Measurements from ENCODE around the gene FGFR3.

Gene FGFR3

DNA sequence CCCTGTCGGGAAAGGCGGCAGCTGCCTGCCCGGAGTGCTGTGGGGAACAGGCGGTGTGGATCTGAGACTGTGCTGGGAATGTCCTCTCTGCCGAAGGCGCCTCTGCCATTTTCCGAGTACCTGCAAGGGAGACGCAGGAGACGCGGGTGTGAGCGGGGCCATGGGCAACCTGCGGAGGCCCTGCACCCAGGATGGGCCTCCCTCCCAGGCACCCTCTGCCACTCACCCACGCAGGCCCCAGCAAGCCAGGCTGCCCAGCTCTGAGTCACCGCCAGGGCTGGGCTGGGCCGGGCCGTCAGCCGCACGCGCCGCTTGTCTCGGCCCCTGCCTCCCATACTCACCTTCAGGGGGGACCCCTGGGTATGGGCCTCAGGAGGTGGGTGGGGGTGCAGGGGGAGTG lies 3.5 kb upstream of the FGFR3 start:
- no peak for DNase-seq (ENCODE audit: low read depth)
- H3K4me3 ChIP-seq (ENCODE audit: low read depth, low read length), result no peak overlapping the region
- no peak for TF ChIP-seq MYC (IDR thresholded peaks at IDR 0.05; ENCODE audit: low read depth, low read length)
- TF ChIP-seq, protein P1, sequence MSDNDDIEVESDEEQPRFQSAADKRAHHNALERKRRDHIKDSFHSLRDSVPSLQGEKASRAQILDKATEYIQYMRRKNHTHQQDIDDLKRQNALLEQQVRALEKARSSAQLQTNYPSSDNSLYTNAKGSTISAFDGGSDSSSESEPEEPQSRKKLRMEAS (IDR thresholded peaks at IDR 0.05; ENCODE audit: low read depth, low read length), result no peak
- TF ChIP-seq, protein P2, sequence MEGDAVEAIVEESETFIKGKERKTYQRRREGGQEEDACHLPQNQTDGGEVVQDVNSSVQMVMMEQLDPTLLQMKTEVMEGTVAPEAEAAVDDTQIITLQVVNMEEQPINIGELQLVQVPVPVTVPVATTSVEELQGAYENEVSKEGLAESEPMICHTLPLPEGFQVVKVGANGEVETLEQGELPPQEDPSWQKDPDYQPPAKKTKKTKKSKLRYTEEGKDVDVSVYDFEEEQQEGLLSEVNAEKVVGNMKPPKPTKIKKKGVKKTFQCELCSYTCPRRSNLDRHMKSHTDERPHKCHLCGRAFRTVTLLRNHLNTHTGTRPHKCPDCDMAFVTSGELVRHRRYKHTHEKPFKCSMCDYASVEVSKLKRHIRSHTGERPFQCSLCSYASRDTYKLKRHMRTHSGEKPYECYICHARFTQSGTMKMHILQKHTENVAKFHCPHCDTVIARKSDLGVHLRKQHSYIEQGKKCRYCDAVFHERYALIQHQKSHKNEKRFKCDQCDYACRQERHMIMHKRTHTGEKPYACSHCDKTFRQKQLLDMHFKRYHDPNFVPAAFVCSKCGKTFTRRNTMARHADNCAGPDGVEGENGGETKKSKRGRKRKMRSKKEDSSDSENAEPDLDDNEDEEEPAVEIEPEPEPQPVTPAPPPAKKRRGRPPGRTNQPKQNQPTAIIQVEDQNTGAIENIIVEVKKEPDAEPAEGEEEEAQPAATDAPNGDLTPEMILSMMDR (IDR thresholded peaks at IDR 0.05; ENCODE audit: low read depth, low read length), result no peak

DNA sequence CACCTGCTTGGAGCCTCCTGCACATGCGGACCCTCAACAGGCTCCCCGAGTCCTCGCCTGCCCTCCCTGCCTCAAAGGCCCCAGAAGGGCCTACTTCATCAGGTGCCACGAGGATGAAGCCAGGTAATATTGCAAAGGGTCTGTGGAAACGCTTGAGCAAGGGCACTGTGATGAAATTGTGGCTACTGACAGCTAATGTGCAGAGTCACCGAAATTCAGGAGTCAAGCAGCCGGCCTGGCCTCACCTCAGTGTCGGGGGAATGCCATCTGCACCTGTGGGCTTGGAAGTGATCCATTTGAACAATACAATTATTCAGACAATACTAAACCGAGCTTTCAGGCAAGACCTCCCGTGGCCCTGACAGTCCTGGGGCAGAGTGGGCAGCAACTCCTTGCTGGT lies 3.1 kb upstream of the FGFR3 start:
- H3K4me3 ChIP-seq (ENCODE audit: low read depth, low read length), result no peak overlapping the region
- no peak for DNase-seq (ENCODE audit: low read depth)
- TF ChIP-seq, protein P1 (IDR thresholded peaks at IDR 0.05; ENCODE audit: low read depth, low read length), result no peak
- TF ChIP-seq POLR2A (IDR thresholded peaks at IDR 0.05; ENCODE audit: extremely low read depth, insufficient read length) (no peak), MYC (IDR thresholded peaks at IDR 0.05; ENCODE audit: low read depth, low read length) (no peak)
- TF ChIP-seq, protein P2 (IDR thresholded peaks at IDR 0.05; ENCODE audit: low read depth, low read length), result no peak

DNA sequence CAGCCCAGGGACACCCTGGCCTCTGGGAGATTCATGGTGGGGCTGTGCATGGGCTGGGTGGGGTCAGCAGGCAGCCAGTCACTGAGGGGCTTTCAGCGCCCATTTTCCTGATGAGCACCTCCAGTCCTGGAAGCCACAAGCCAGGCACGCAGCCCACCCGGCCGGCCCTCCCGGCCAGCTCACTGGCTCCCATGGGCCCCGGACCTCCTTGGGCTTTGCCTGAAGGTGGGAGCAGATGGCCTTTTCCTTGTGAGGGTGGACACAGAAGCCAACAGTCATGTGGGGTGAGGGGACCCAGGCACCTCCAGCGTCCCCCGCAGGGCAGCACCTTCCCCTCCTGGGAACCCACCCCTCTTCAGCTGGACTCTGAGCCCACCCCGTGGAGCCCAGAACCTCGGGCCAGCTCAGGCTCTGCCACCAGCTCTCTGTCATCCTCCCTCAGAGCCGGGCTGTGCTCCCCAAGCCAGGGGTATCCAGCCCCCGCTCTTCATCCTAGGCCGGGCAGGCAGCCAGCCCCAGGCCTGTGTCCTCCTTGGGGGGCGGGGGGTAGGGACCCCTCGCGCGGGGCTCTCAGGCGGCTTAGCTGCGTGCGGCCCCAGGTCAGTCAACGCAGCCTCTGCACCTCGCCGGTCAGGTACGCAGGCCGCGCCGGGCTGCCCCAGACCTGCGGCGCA lies 798 bp upstream of the FGFR3 start:
- TF ChIP-seq, protein P1 (IDR thresholded peaks at IDR 0.05; ENCODE audit: low read depth, low read length), result no peak
- no peak for TF ChIP-seq POLR2A (IDR thresholded peaks at IDR 0.05; ENCODE audit: extremely low read depth, insufficient read length)
- TF ChIP-seq, protein P2 (IDR thresholded peaks at IDR 0.05; ENCODE audit: low read depth, low read length), result no peak
- no peak for TF ChIP-seq MYC (IDR thresholded peaks at IDR 0.05; ENCODE audit: low read depth, low read length)
- DNase-seq (ENCODE audit: low read depth), result no peak
- no peak overlapping the region for H3K4me3 ChIP-seq (ENCODE audit: low read depth, low read length)

- DNase-seq (ENCODE audit: low read depth), result peak; percentile 51
- no peak overlapping the region for H3K4me3 ChIP-seq (ENCODE audit: low read depth, low read length)
Measured at GRCh38 chr4:1793496-1793840, 375 bp downstream of the FGFR3 start.

DNA sequence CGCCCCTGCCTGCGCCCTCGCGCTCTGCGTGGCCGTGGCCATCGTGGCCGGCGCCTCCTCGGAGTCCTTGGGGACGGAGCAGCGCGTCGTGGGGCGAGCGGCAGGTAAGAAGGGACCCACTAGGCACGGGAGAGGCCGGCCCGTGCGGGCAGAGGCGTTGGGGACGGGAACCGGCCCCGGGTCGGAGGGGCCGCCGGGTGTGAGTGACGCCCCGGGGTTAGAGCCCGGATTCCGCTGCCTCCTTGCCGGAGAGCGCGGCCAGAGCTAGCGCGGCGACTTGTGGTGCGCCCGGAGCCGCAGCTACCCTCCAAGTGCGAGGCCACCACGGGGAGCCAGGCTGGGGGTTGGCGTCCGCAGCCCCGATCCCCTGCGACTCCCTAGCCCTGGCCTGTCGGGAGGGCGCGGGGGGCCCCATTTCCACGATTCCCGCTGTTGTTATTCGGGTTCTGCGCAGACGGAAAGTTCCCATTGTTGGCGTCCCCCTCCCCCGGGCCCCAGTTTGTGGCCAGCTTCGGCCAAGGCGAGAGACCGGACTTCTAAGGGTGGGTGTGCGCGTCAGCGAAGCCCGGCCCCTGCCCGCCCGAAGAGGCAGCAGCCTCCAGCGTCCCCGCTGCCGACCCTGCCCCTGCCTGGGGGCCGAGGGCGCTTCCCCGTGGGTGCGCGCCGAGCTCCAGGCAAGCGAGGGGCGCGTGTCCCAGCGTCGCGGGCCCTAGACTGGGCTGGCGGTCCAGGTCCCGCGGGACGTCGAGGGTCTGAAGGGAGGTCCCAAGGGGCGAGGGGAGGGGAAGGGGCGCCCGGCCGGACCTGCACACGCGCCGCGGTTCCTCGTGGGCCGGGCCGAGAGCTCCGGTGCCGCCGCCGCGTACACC lies 1.1 kb downstream of the FGFR3 start:
- TF ChIP-seq, protein P2 (IDR thresholded peaks at IDR 0.05; ENCODE audit: low read depth, low read length), result no peak
- TF ChIP-seq MYC (IDR thresholded peaks at IDR 0.05; ENCODE audit: low read depth, low read length) (no peak), POLR2A (IDR thresholded peaks at IDR 0.05; ENCODE audit: extremely low read depth, insufficient read length) (no peak)
- TF ChIP-seq, protein P1 (IDR thresholded peaks at IDR 0.05; ENCODE audit: low read depth, low read length), result no peak
- no peak overlapping the region for H3K4me3 ChIP-seq (ENCODE audit: low read depth, low read length)
- DNase-seq (ENCODE audit: low read depth), result peak; percentile 34

More at GRCh38 chr4:1793496-1793840, 375 bp downstream of the FGFR3 start:
- TF ChIP-seq, protein P2 (IDR thresholded peaks at IDR 0.05; ENCODE audit: low read depth, low read length), result no peak
- no peak for TF ChIP-seq POLR2A (IDR thresholded peaks at IDR 0.05; ENCODE audit: extremely low read depth, insufficient read length)

Measured in NB4 (cell line).